HepG2 (cell line): ENCODE measurements around the gene GSDMA. TPM values are rescaled to one million over a fixed set of nuclear protein-coding genes. Genes with fewer than 3 reads are reported as not detected.

ENCODE experiments used
- EZH2 ChIP-seq: conservative IDR thresholded peaks from 2 replicates; pipeline ENCODE4 v1.6.1; 2012; ENCODE audit warnings: mild to moderate bottlenecking, low read depth, low read length, moderate library complexity
- GATAD2A ChIP-seq: IDR thresholded peaks from 2 replicates; pipeline ENCODE4 v1.6.1; 2016
- KDM4B ChIP-seq: sonication (generic); formaldehyde crosslinking; IDR thresholded peaks from 2 replicates; pipeline ENCODE4 v1.4.0; 2020; ENCODE audit warnings: missing genetic modification reagents
- MAFG ChIP-seq: sonication (generic); formaldehyde crosslinking; IDR thresholded peaks from 2 replicates; pipeline ENCODE4 v1.5.1; 2020; ENCODE audit warnings: mild to moderate bottlenecking, missing genetic modification reagents
- MBNL3 ChIP-seq: fragments of 250-450 bp; sonication (Bioruptor Pico); conservative IDR thresholded peaks from 2 replicates; pipeline ENCODE4 v1.8.0; 2022; ENCODE audit warnings: mild to moderate bottlenecking, inconsistent platforms
- RBFOX2 ChIP-seq: fragments of 200-400 bp; formaldehyde crosslinking; IDR thresholded peaks from 2 replicates; pipeline ENCODE4 v1.6.1; 2017; ENCODE audit warnings: low read depth, mild to moderate bottlenecking, low read length
- ZFY ChIP-seq: sonication (generic); formaldehyde crosslinking; IDR thresholded peaks from 2 replicates; pipeline ENCODE4 v1.4.0; 2020; ENCODE audit warnings: missing genetic modification reagents
- ZNF136 ChIP-seq: sonication (generic); formaldehyde crosslinking; IDR thresholded peaks from 2 replicates; pipeline ENCODE4 v1.8.1; 2022; ENCODE audit warnings: low read depth, mild to moderate bottlenecking, moderate library complexity, missing genetic modification reagents
- ZNF24 ChIP-seq: fragments of 450-650 bp; IDR thresholded peaks from 2 replicates; pipeline ENCODE4 v1.6.1; 2017; ENCODE audit warnings: antibody characterized with exemption, mild to moderate bottlenecking
- ZNF709 ChIP-seq: sonication (generic); formaldehyde crosslinking; IDR thresholded peaks from 2 replicates; pipeline ENCODE4 v1.5.0; 2020; ENCODE audit warnings: mild to moderate bottlenecking, missing genetic modification reagents
- ZNF749 ChIP-seq: sonication (generic); formaldehyde crosslinking; IDR thresholded peaks from 2 replicates; pipeline ENCODE4 v1.8.0; 2022; ENCODE audit warnings: mild to moderate bottlenecking, missing genetic modification reagents, moderate library complexity, borderline replicate concordance
- ZNF879 ChIP-seq: sonication (generic); formaldehyde crosslinking; IDR thresholded peaks from 2 replicates; pipeline ENCODE4 v1.8.1; 2023; ENCODE audit warnings: missing genetic modification reagents
- polyA plus RNA-seq, 8 experiments: library from polyadenylated mRNA; depleted of rRNA in 3 of 8; stranded (reverse) in 7 of 8; unstranded in 1 of 8; fragments of >200 nt; fragmentation: Illumina TruSeq in 4 of 8; extraction: Trizol in 4 of 8; gene quantifications; 2 replicates each; pipeline versions ENCODE4 v1.2.1 to v1.2.3, GENCODE V29; 2011 to 2016; ENCODE audit warnings: low read depth in 4 of 8, missing spikeins in 1 of 8, mixed read lengths in 1 of 8; ENCODE audit not compliant: insufficient read depth in 1 of 8
- total RNA-seq, 5 experiments: library from RNA; depleted of rRNA; stranded (reverse); fragments of >200 nt; fragmentation: Illumina TruSeq; extraction: Trizol; gene quantifications; 2 replicates each; pipeline ENCODE4 v1.2.3, GENCODE V29; 2016; ENCODE audit warnings: low read depth in 1 of 5
- TF ChIP-seq, protein P1 (sequence below): sonication (generic); formaldehyde crosslinking; IDR thresholded peaks from 2 replicates; pipeline ENCODE4 v1.8.1; 2023; ENCODE audit warnings: mild to moderate bottlenecking, moderate library complexity, missing genetic modification reagents
- TF ChIP-seq, protein P2 (sequence below): sonication (generic); formaldehyde crosslinking; IDR thresholded peaks from 2 replicates; pipeline ENCODE4 v1.5.0; 2020; ENCODE audit warnings: missing genetic modification reagents
- TF ChIP-seq, protein P3 (sequence below): sonication (generic); formaldehyde crosslinking; IDR thresholded peaks from 2 replicates; pipeline ENCODE4 v1.5.1; 2020; ENCODE audit warnings: missing genetic modification reagents, mild to moderate bottlenecking, borderline replicate concordance
- TF ChIP-seq, protein P4 (sequence below): sonication (generic); formaldehyde crosslinking; conservative IDR thresholded peaks from 2 replicates; pipeline ENCODE4 v1.8.0; 2022; ENCODE audit warnings: mild to moderate bottlenecking, moderate library complexity, missing genetic modification reagents
- TF ChIP-seq, protein P5 (sequence below): sonication (generic); formaldehyde crosslinking; IDR thresholded peaks from 2 replicates; pipeline ENCODE4 v1.4.0; 2020; ENCODE audit warnings: missing genetic modification reagents, low read depth, mild to moderate bottlenecking, borderline replicate concordance
- TF ChIP-seq, protein P6 (sequence below): sonication (generic); formaldehyde crosslinking; IDR thresholded peaks from 2 replicates; pipeline ENCODE4 v1.4.0; 2020; ENCODE audit warnings: missing genetic modification reagents
- TF ChIP-seq, protein P7 (sequence below): sonication (generic); formaldehyde crosslinking; IDR thresholded peaks from 2 replicates; pipeline ENCODE4 v1.5.0; 2020; ENCODE audit warnings: missing genetic modification reagents
- TF ChIP-seq, protein P8 (sequence below): IDR thresholded peaks from 2 replicates; pipeline ENCODE4 v1.6.1; 2016; ENCODE audit warnings: missing biosample characterization, missing genetic modification reagents, low read depth

The GSDMA gene
- total and polyA plus RNA-seq, 2 of the 13 experiments (the other 11 are each of a cell fraction or from before 2014, with no cell fraction given) = not detected

DNA sequence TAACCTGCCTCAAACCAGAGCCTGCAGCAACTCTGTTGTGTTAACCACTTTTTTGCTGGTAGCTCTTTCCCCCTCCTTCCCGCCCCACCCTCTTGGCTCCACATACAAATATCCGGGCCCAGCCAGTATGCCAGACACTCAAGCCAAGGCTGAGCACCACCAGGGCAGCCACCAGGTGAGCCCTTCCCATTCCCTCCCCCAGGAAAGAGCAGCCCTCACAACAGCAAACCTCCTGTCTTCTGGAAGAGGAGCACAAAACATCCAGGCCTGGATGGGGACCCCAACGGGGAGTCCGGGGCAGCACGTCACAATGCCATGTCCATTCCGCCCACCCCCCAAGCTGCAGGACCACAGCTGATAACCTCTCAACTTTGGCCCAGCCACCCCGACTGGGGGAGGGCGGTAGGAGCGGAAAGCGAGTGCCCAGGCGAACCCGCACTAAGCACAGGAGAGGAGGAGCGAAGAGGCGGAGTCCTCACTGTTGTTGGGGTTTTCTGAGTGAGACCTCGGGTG lies 36.2 kb upstream of the GSDMA start (continued):
- TF ChIP-seq, protein P1, sequence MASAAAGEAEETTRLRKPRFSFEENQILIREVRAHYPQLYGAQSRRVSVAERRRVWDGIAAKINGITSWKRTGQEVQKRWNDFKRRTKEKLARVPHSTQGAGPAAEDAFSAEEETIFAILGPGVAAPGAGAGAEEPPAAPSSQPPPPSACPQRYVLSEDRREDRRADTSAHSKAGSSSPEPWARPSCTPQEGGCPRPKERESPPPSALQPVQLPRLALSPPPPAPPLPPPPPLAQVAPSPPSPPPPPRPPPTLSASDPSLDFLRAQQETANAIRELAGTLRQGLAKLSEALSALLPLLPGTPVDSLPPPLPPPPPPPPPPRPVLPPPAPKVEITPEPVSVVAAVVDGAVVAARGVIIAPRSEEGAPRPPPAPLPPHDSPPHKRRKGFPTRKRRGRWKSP (CRISPR knock-in tag) = 0 out of 2 replicates have a peak, but pooled peaks have one; percentile 48
- no peak for TF ChIP-seq ZNF749
- no peak for TF ChIP-seq KDM4B
- TF ChIP-seq, protein P2, sequence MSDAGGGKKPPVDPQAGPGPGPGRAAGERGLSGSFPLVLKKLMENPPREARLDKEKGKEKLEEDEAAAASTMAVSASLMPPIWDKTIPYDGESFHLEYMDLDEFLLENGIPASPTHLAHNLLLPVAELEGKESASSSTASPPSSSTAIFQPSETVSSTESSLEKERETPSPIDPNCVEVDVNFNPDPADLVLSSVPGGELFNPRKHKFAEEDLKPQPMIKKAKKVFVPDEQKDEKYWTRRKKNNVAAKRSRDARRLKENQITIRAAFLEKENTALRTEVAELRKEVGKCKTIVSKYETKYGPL (CRISPR knock-in tag) = peak; percentile 72; the same call in 1 of the 2 replicates
- TF ChIP-seq, protein P3, sequence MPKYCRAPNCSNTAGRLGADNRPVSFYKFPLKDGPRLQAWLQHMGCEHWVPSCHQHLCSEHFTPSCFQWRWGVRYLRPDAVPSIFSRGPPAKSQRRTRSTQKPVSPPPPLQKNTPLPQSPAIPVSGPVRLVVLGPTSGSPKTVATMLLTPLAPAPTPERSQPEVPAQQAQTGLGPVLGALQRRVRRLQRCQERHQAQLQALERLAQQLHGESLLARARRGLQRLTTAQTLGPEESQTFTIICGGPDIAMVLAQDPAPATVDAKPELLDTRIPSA (CRISPR knock-in tag) = no peak
- TF ChIP-seq ZFY = no peak; the same call in 1 of the 2 replicates
- TF ChIP-seq, protein P4, sequence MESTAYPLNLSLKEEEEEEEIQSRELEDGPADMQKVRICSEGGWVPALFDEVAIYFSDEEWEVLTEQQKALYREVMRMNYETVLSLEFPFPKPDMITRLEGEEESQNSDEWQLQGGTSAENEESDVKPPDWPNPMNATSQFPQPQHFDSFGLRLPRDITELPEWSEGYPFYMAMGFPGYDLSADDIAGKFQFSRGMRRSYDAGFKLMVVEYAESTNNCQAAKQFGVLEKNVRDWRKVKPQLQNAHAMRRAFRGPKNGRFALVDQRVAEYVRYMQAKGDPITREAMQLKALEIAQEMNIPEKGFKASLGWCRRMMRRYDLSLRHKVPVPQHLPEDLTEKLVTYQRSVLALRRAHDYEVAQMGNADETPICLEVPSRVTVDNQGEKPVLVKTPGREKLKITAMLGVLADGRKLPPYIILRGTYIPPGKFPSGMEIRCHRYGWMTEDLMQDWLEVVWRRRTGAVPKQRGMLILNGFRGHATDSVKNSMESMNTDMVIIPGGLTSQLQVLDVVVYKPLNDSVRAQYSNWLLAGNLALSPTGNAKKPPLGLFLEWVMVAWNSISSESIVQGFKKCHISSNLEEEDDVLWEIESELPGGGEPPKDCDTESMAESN (CRISPR knock-in tag) = no peak
- TF ChIP-seq ZNF879 (CRISPR knock-in tag) = no peak
- TF ChIP-seq ZNF136 (CRISPR knock-in tag) = no peak
- no peak for TF ChIP-seq ZNF24
- TF ChIP-seq MBNL3 (CRISPR knock-in tag) = no peak
- no peak; the same call in 1 of the 2 replicates for TF ChIP-seq GATAD2A (CRISPR knock-in tag)
- TF ChIP-seq, protein P5, sequence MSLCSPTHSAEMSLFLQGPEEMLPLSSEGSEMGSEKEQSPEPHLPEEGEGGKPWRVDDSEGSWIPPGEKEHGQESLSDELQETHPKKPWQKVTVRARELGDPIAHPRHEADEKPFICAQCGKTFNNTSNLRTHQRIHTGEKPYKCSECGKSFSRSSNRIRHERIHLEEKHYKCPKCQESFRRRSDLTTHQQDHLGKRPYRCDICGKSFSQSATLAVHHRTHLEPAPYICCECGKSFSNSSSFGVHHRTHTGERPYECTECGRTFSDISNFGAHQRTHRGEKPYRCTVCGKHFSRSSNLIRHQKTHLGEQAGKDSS = no peak; the same call in 1 of the 2 replicates
- TF ChIP-seq RBFOX2 = no peak
- TF ChIP-seq, protein P6, sequence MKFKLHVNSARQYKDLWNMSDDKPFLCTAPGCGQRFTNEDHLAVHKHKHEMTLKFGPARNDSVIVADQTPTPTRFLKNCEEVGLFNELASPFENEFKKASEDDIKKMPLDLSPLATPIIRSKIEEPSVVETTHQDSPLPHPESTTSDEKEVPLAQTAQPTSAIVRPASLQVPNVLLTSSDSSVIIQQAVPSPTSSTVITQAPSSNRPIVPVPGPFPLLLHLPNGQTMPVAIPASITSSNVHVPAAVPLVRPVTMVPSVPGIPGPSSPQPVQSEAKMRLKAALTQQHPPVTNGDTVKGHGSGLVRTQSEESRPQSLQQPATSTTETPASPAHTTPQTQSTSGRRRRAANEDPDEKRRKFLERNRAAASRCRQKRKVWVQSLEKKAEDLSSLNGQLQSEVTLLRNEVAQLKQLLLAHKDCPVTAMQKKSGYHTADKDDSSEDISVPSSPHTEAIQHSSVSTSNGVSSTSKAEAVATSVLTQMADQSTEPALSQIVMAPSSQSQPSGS = no peak
- TF ChIP-seq, protein P7, sequence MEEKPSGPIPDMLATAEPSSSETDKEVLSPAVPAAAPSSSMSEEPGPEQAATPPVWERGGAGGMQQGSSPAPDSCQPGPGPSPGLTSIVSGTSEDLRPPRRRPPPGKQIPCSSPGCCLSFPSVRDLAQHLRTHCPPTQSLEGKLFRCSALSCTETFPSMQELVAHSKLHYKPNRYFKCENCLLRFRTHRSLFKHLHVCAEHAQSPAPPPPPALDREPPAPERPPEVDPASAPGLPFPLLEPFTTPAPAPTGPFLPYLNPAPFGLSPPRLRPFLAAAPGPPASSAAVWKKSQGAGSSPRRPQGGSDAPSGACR = no peak
- TF ChIP-seq EZH2 = no peak
- peak; percentile 80 for TF ChIP-seq ZNF709
- TF ChIP-seq, protein P8, sequence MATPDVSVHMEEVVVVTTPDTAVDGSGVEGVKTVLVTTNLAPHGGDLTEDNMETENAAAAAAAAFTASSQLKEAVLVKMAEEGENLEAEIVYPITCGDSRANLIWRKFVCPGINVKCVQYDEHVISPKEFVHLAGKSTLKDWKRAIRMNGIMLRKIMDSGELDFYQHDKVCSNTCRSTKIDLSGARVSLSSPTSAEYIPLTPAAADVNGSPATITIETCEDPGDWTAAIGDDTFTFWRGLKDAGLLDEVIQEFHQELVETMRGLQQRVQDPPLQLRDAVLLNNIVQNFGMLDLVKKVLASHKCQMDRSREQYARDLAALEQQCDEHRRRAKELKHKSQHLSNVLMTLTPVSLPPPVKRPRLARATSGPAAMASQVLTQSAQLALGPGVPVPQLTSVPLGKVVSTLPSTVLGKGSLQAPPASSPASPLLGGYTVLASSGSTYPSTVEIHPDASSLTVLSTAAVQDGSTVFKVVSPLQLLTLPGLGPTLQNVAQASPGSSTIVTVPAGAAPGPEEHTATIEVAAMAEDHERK (CRISPR knock-in tag) = no peak
- no peak for TF ChIP-seq MAFG (CRISPR knock-in tag)
